ENCODE measurements around the gene GALNT8. TPM values are rescaled to one million over a fixed set of nuclear protein-coding genes. Genes with fewer than 3 reads are reported as not detected.

The GALNT8 gene
- polyA plus RNA-seq, 1 experiment = not detected

DNA sequence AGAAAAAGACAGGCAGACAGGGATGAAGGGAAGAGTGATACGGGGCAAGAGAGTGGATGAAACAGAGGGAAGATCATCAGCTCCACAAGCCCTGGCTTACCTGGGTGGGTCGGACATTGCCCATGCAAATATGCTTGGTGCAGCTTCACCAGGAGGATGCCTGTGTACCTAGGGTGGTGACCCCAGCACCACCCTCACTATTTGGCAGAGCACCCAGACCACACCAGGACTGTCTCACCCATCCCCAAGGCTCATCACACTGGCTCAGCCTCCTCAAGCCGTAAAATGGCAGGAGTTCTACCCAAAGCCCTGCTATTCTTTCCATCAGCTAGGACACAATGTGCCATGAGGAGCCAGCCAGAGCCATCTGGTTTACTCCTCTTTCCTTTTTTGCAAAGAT lies 3.0 kb downstream of the GALNT8 start:
- Histone ChIP-seq H3K4me3 (ENCODE audit: low read depth, low read length) (no peak overlapping the region), H3K9me3 (ENCODE audit: control insufficient read depth, insufficient read depth, low read length) (no peaks in the 10 kb centered on the region), H3K27me3 (ENCODE audit: control insufficient read depth, insufficient read depth, low read length) (no peaks in the 10 kb centered on the region), H3K27ac (ENCODE audit: low read depth, low read length) (no peak overlapping the region)
- TF ChIP-seq, protein P1, sequence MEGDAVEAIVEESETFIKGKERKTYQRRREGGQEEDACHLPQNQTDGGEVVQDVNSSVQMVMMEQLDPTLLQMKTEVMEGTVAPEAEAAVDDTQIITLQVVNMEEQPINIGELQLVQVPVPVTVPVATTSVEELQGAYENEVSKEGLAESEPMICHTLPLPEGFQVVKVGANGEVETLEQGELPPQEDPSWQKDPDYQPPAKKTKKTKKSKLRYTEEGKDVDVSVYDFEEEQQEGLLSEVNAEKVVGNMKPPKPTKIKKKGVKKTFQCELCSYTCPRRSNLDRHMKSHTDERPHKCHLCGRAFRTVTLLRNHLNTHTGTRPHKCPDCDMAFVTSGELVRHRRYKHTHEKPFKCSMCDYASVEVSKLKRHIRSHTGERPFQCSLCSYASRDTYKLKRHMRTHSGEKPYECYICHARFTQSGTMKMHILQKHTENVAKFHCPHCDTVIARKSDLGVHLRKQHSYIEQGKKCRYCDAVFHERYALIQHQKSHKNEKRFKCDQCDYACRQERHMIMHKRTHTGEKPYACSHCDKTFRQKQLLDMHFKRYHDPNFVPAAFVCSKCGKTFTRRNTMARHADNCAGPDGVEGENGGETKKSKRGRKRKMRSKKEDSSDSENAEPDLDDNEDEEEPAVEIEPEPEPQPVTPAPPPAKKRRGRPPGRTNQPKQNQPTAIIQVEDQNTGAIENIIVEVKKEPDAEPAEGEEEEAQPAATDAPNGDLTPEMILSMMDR (IDR thresholded peaks at IDR 0.05; ENCODE audit: low read depth, low read length) = no peak
- ChIA-PET CTCF (no interaction called here), POLR2A (no interaction called here)
- DNase-seq (ENCODE audit: low read depth, low spot score) = no peak

DNA sequence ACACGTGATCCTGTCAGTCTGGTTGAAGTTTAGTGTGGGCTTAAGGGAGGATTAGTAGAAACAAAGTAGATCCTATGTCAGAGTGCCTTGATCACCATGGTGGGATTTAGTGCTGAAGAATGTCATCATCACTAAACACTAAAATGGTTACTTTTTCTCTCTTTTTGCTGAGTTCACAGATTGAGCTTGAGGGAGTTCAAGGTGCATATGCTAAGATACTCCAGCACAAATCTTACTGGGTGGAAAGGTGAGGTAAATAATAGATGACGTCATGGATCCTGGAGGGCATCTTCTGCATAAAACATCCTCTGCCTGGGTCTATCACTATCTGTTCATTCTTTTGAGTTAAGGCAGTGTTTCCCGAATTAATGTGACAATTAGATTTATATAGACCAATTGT lies 4.9 kb downstream of the GALNT8 start:
- H3K4me3 ChIP-seq (ENCODE audit: low read depth, low read length) = no peak overlapping the region
- H3K27ac ChIP-seq (ENCODE audit: low read depth, low read length) = no peak overlapping the region
- TF ChIP-seq, protein P1 (IDR thresholded peaks at IDR 0.05; ENCODE audit: low read depth, low read length) = no peak
- H3K27me3 ChIP-seq (ENCODE audit: control insufficient read depth, insufficient read depth, low read length) = no peaks in the 10 kb centered on the region
- no peak for DNase-seq (ENCODE audit: low read depth, low spot score)
- ChIA-PET POLR2A (no interaction called here), CTCF (no interaction called here)
- H3K9me3 ChIP-seq (ENCODE audit: control insufficient read depth, insufficient read depth, low read length) = no peaks in the 10 kb centered on the region

DNA sequence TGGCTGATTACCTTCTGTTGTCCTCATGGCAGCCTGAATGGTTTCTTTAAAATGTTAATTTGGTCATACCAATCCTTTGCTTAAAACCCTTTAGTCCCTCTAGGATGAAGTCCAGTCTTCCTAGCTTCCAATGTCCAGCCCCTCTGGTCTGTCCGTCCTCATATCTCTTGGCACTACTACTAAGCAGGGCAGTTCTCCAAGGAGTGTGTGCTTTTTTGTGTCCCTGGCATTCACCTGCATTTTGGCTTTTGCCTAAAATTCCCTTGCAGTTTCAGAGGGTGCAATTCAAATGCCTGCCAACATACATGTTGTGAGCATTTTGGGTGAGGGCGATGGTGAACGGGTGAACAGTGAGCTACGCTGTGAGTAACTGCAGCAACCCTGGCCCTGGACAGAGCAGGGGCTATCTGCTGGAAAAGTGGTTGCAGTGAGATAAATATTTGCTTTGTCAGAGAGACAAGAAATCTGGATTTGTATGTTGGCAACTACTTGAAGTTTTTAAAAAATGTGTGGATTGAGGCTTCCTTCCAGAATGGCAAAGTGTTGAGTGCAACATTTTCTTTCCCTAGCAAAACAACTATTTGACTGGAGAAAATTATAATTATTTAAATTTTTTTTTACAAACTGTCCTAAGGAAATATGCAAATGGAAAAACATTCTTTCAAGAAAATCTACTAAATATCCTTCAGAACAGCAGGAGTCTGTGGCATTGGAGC lies 14.6 kb downstream of the GALNT8 start:
- ChIA-PET CTCF (no interaction called here), POLR2A (no interaction called here)
- Histone ChIP-seq H3K27ac (ENCODE audit: low read depth, low read length) (no peak overlapping the region), H3K9me3 (ENCODE audit: control insufficient read depth, insufficient read depth, low read length) (no peaks in the 10 kb centered on the region), H3K4me3 (ENCODE audit: low read depth, low read length) (no peak overlapping the region), H3K27me3 (ENCODE audit: control insufficient read depth, insufficient read depth, low read length) (no peaks in the 10 kb centered on the region)
- TF ChIP-seq, protein P1 (IDR thresholded peaks at IDR 0.05; ENCODE audit: low read depth, low read length) = no peak
- no peak for DNase-seq (ENCODE audit: low read depth, low spot score)

DNA sequence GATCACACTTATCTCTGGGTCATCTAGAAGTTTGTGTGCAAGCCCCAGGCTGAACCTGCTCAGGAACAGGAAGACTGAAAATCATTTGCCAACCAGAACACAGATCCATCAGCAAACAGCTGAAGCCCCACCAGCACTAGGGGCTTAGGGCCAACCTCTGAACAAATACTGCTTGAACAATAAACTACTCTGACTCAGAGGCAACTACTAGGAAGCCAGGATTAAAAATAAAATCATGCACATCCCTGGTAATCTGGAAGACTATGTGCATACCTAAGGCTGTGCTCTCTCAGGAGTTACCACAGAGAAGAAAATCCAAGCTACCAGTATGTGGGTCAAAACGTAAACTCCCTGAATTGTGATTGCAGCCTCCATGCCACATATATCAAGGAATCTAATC lies 15.9 kb downstream of the GALNT8 start:
- Histone ChIP-seq H3K4me3 (ENCODE audit: low read depth, low read length) (no peak overlapping the region), H3K27me3 (ENCODE audit: control insufficient read depth, insufficient read depth, low read length) (no peaks in the 10 kb centered on the region), H3K27ac (ENCODE audit: low read depth, low read length) (no peak overlapping the region), H3K9me3 (ENCODE audit: control insufficient read depth, insufficient read depth, low read length) (no peaks in the 10 kb centered on the region)
- no peak for DNase-seq (ENCODE audit: low read depth, low spot score)
- CTCF ChIA-PET = no interaction called here
- TF ChIP-seq, protein P1 (IDR thresholded peaks at IDR 0.05; ENCODE audit: low read depth, low read length) = no peak
- POLR2A ChIA-PET = no interaction called here

DNA sequence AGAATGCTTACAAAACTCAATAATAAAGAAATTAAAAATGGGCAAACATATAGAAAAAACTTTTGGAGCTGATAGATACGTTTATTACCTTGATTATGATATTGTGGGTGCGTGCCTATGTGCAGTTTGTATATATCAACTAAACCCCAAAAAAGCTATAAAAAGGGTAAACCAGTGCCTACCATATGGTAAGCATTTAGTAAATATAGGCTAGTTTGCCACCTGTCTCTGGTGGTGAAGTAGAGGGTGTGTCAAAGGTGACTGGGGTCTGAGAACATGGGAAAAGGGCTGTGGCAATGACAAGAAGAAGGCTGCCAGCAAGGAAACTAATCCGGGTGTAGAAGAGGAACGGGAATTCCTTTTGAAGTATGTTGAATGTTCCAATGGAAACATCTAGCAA lies 18.3 kb downstream of the GALNT8 start:
- Histone ChIP-seq H3K4me3 (ENCODE audit: low read depth, low read length) (no peak overlapping the region), H3K27me3 (ENCODE audit: control insufficient read depth, insufficient read depth, low read length) (no peaks in the 10 kb centered on the region), H3K27ac (ENCODE audit: low read depth, low read length) (no peak overlapping the region), H3K9me3 (ENCODE audit: control insufficient read depth, insufficient read depth, low read length) (no peaks in the 10 kb centered on the region)
- no peak for DNase-seq (ENCODE audit: low read depth, low spot score)
- CTCF ChIA-PET = no interaction called here
- POLR2A ChIA-PET = no interaction called here
- TF ChIP-seq, protein P1 (IDR thresholded peaks at IDR 0.05; ENCODE audit: low read depth, low read length) = no peak
